ENCODE data around the gene KMT2E.

KMT2E gene

GRCh38 chr7:105097619-105098018 is 83.6 kb downstream of the KMT2E start (continued):
- no peak for TF ChIP-seq ZNF16 (tag by site-specific recombination; IDR thresholded peaks at IDR 0.05; ENCODE audit: low read depth)
- peak; percentile 81 for TF ChIP-seq SP7 (tag by site-specific recombination; IDR thresholded peaks at IDR 0.05)
- no peak for TF ChIP-seq IKZF3 (tag by site-specific recombination; IDR thresholded peaks at IDR 0.05)
- 0 out of 2 replicates have a peak, but pooled peaks have one; percentile 51 for TF ChIP-seq KLF8 (tag by site-specific recombination; IDR thresholded peaks at IDR 0.05)
- TF ChIP-seq ZNF501 (tag by site-specific recombination; IDR thresholded peaks at IDR 0.05) = peak; percentile 49; the same call in 1 of the 2 replicates
- TF ChIP-seq SCRT1 (tag by site-specific recombination; IDR thresholded peaks at IDR 0.05; ENCODE audit: borderline replicate concordance) = no peak
- no peak for TF ChIP-seq ZNF157 (tag by site-specific recombination; IDR thresholded peaks at IDR 0.05)
- TF ChIP-seq ZNF132 (tag by site-specific recombination; IDR thresholded peaks at IDR 0.05; ENCODE audit: borderline replicate concordance) = no peak
- TF ChIP-seq, protein P1, sequence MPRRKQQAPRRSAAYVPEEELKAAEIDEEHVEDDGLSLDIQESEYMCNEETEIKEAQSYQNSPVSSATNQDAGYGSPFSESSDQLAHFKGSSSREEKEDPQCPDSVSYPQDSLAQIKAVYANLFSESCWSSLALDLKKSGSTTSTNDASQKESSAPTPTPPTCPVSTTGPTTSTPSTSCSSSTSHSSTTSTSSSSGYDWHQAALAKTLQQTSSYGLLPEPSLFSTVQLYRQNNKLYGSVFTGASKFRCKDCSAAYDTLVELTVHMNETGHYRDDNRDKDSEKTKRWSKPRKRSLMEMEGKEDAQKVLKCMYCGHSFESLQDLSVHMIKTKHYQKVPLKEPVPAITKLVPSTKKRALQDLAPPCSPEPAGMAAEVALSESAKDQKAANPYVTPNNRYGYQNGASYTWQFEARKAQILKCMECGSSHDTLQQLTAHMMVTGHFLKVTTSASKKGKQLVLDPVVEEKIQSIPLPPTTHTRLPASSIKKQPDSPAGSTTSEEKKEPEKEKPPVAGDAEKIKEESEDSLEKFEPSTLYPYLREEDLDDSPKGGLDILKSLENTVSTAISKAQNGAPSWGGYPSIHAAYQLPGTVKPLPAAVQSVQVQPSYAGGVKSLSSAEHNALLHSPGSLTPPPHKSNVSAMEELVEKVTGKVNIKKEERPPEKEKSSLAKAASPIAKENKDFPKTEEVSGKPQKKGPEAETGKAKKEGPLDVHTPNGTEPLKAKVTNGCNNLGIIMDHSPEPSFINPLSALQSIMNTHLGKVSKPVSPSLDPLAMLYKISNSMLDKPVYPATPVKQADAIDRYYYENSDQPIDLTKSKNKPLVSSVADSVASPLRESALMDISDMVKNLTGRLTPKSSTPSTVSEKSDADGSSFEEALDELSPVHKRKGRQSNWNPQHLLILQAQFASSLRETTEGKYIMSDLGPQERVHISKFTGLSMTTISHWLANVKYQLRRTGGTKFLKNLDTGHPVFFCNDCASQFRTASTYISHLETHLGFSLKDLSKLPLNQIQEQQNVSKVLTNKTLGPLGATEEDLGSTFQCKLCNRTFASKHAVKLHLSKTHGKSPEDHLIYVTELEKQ (tag by site-specific recombination; IDR thresholded peaks at IDR 0.05; ENCODE audit: borderline replicate concordance) = peak; percentile 32; the same call in 1 of the 2 replicates
- TF ChIP-seq ZFP41 (tag by site-specific recombination; IDR thresholded peaks at IDR 0.05; ENCODE audit: borderline replicate concordance) = no peak
- no peak for TF ChIP-seq ZNF48 (tag by site-specific recombination; IDR thresholded peaks at IDR 0.05)
- no peak for TF ChIP-seq ZNF350 (tag by site-specific recombination; IDR thresholded peaks at IDR 0.05)
- no peak for TF ChIP-seq ZNF777 (tag by site-specific recombination; IDR thresholded peaks at IDR 0.05; ENCODE audit: borderline replicate concordance)
- TF ChIP-seq ZNF660 (tag by site-specific recombination; IDR thresholded peaks at IDR 0.05) = no peak
- TF ChIP-seq YY2 (tag by site-specific recombination; IDR thresholded peaks at IDR 0.05) = no peak
- TF ChIP-seq, protein P2, sequence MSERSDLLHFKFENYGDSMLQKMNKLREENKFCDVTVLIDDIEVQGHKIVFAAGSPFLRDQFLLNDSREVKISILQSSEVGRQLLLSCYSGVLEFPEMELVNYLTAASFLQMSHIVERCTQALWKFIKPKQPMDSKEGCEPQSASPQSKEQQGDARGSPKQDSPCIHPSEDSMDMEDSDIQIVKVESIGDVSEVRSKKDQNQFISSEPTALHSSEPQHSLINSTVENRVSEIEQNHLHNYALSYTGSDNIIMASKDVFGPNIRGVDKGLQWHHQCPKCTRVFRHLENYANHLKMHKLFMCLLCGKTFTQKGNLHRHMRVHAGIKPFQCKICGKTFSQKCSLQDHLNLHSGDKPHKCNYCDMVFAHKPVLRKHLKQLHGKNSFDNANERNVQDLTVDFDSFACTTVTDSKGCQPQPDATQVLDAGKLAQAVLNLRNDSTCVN (tag by site-specific recombination; optimal IDR thresholded peaks at IDR 0.05) = no peak
- TF ChIP-seq ZNF629 (tag by site-specific recombination; IDR thresholded peaks at IDR 0.05) = peak; percentile 73
- TF ChIP-seq ZNF626 (tag by site-specific recombination; IDR thresholded peaks at IDR 0.05) = no peak
- no peak for TF ChIP-seq ZNF140 (tag by site-specific recombination; IDR thresholded peaks at IDR 0.05)
- TF ChIP-seq GLIS1 (tag by site-specific recombination; IDR thresholded peaks at IDR 0.05) = no peak
- TF ChIP-seq ZNF837 (tag by site-specific recombination; IDR thresholded peaks at IDR 0.05) = no peak
- TF ChIP-seq ZSCAN30 (tag by site-specific recombination; IDR thresholded peaks at IDR 0.05) = no peak
- peak; percentile 78 for TF ChIP-seq OSR2 (tag by site-specific recombination; IDR thresholded peaks at IDR 0.05)
- TF ChIP-seq ZNF704 (tag by site-specific recombination; IDR thresholded peaks at IDR 0.05) = no peak
- no peak for TF ChIP-seq GFI1B (tag by site-specific recombination; IDR thresholded peaks at IDR 0.05)
- TF ChIP-seq, protein P3, sequence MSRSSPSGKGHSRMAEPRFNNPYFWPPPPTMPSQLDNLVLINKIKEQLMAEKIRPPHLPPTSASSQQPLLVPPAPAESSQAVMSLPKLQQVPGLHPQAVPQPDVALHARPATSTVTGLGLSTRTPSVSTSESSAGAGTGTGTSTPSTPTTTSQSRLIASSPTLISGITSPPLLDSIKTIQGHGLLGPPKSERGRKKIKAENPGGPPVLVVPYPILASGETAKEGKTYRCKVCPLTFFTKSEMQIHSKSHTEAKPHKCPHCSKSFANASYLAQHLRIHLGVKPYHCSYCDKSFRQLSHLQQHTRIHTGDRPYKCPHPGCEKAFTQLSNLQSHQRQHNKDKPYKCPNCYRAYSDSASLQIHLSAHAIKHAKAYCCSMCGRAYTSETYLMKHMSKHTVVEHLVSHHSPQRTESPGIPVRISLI (tag by site-specific recombination; IDR thresholded peaks at IDR 0.05) = no peak
- no peak for TF ChIP-seq TCF7L2 (IDR thresholded peaks at IDR 0.05; ENCODE audit: borderline replicate concordance, low read depth, low read length)
- no peak for TF ChIP-seq ZNF416 (tag by site-specific recombination; IDR thresholded peaks at IDR 0.05)
- TF ChIP-seq ZBTB48 (tag by site-specific recombination; IDR thresholded peaks at IDR 0.05) = no peak
- no peak for TF ChIP-seq ZBTB10 (tag by site-specific recombination; IDR thresholded peaks at IDR 0.05)
- no peak for TF ChIP-seq KLF9 (tag by site-specific recombination; IDR thresholded peaks at IDR 0.05; ENCODE audit: low read depth)
- TF ChIP-seq ZNF621 (tag by site-specific recombination; IDR thresholded peaks at IDR 0.05) = no peak
- TF ChIP-seq ZNF24 (tag by site-specific recombination; IDR thresholded peaks at IDR 0.05) = peak; percentile 38; the same call in 1 of the 2 replicates
- TF ChIP-seq ZNF529 (tag by site-specific recombination; IDR thresholded peaks at IDR 0.05; ENCODE audit: insufficient replicate concordance) = no peak

Data from HEK293 (cell line).